Pancreas (tissue), 10 donors: ENCODE results near the gene SIK2. TPM values are rescaled to one million over a fixed set of nuclear protein-coding genes. Genes with fewer than 3 reads are reported as not detected.

Experiments
- ATAC-seq, 4 donors: fragments of 200-7000 bp; cut with Tn5 transposase; one replicate each; pipeline versions ENCODE4 v1.8.0 to v1.9.1; 2020; ENCODE audit warnings: mild to moderate bottlenecking in 4 of 4, moderate library complexity in 4 of 4
- DNase-seq, 6 donors: peaks; one replicate each; pipeline ENCODE4 v3.0.0-alpha.2; 2020
- FAIRE-seq: peaks from 2 replicates; lab custom pipeline; 2012; peaks lifted over from hg19 to GRCh38; lab: Jason Lieb, UNC
- H3K27ac ChIP-seq, 4 donors: fragments of 200-600 bp; sonication (generic); 1 replicate in 3 of 4; 2 replicates in 1 of 4; pipeline versions ENCODE4 v1.5.0 to v1.8.0; 2020
- H3K27me3 ChIP-seq, 4 donors: fragments of 200-600 bp; one replicate each; pipeline ENCODE4 v1.8.0; 2021
- H3K36me3 ChIP-seq, 3 donors: fragments of 200-600 bp; sonication (generic) in 1 of 3; one replicate each; pipeline versions ENCODE4 v1.5.0 to v1.8.0; 2020 to 2021
- H3K4me1 ChIP-seq, 3 donors: fragments of 200-600 bp; one replicate each; pipeline ENCODE4 v1.8.0; 2021
- H3K4me3 ChIP-seq, 4 donors: fragments of 200-600 bp; sonication (generic) in 2 of 4; one replicate each; pipeline versions ENCODE4 v1.5.0 to v1.8.0; 2020 to 2021
- H3K9me3 ChIP-seq, 4 donors: fragments of 200-600 bp; one replicate each; pipeline ENCODE4 v1.8.0; 2021
- CTCF ChIP-seq, 4 donors: fragments of 200-600 bp; sonication (generic) in 3 of 4; IDR thresholded peaks; one replicate each; pipeline versions ENCODE4 v1.5.0 to v1.8.0; 2021; ENCODE audit warnings: antibody characterized with exemption in 4 of 4
- WGBS, 2 donors: extraction: QIAGEN DNeasy Blood & Tissue Kit; methylation state at CpG; one replicate each; pipeline ENCODE4 v1.1.7; 2013; 5-methylcytosine and 5-hydroxymethylcytosine counted together
- intact Hi-C, 3 donors: fragments of 100-400 bp; cut with DNase I; formaldehyde crosslinking; loops; one replicate each; pipeline versions ENCODE4 v1.11.1 to v1.14.2; 2022
- polyA plus RNA-seq, 2 donors: library from polyadenylated mRNA; stranded (reverse); fragments of 200-250 nt; gene quantifications; one replicate each; pipeline ENCODE4 v1.2.3, GENCODE V29; 2013
- total RNA-seq, 6 donors: library from RNA; stranded (reverse); fragmentation: NEBNext Ultra II Directional in 4 of 6; extraction: Animal tissue kit (Norgen Biotek cat#: 25700) in 4 of 6; gene quantifications; one replicate each; pipeline versions ENCODE4 v1.2.1 to v1.2.4, GENCODE V29; 2021 to 2023
- donor health status: healthy with polysubstance abuse.
- donor health status: DM: no; HTN: no; CAD: no; lungs with moderate emphysema.
- donor health status: DM: no; HTN: no; CAD: no.
- donor health status: control.
- donor health status: control.
- donor health status: Bipolar disorder and iron deficiency.
- donor health status: DM: yes; HTN: yes; CAD: no.
- donor health status: DM: no; HTN: no; CAD: no.
- donor health status: DM: no; HTN: no; CAD: no.
- donor health status: DM: yes; HTN: yes; CAD: no.

The SIK2 gene
- total and polyA plus RNA-seq, 8 donors = 4.7 to 24.7 (median 17.5) TPM

DNA sequence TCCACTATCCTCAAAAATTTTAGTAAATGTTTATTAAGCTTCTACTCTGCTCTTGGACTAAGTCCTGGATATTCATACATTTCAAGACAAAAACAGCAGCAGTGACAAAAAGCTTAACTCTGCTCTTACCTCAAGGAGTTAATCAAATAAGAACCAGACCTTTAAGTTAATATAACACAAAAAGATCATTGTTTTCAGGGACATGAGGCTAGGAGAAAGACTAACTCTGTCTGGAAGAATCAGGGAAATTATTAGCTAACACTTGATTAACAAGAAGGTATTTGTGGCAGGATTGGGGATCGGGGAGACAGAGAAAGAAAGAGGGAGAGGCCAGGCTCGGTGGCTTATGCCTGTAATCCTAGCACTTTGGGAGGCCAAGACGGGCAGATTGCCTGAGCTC, 89.5 kb downstream of the SIK2 start:
- Histone ChIP-seq H3K27me3 (no peaks in the 10 kb centered on the region), H3K27ac (peak overlapping the region in 2 of 4 donors; percentile 26 to 56), H3K4me3 (no peak overlapping the region), H3K9me3 (no peaks in the 10 kb centered on the region), H3K36me3 (peaks cover 0 to 12% (median 0%) of the 10 kb centered on the region in 3 donors), H3K4me1 (peaks cover 10 to 24% (median 17%) of the 10 kb centered on the region in 3 donors)
- WGBS, 2 donors = 65 to 66% methylated on average over 3 of the region's 3 CpGs
- no peak for FAIRE-seq
- no peak for TF ChIP-seq CTCF (IDR thresholded peaks at IDR 0.05)
- DNase-seq = no peak
- ATAC-seq = peak in 3 of 4 donors; percentile 10 to 46 (median 30)
- intact Hi-C loops = no loop called here

DNA sequence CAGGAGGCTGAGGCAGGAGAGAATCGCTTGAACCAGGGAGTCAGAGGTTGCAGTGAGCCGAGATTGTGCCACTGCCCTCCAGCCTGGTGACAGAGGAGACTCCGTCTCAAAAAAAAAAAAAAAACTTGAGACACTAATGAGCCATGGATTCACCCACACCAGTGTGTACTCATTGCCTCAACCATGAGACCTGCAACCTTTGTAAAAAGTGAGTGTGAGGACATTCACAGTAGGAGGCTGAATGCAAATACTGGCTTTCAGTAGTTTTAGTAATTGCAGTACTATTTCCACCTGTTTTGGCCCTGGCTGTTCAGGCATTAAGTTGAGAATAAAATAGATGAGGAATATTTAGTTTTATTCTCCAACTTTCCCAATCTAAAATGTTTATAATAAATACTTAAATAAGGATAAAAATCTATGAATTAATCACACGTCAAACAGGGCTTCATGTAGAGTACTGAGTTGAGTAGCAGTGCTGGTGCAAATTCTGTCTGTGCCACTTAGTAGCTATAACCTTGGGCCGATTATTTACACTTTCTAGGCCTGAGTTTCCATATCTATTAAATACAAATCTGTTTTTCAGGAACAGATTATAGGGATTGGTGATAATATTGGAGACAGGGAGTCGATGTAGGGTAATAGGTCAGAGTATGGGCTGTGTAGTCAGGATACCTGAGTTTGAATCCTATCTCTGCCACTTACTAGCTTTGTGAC, 91.1 kb downstream of the SIK2 start:
- H3K9me3 ChIP-seq = no peaks in the 10 kb centered on the region
- H3K36me3 ChIP-seq = peaks cover 0 to 7% (median 0%) of the 10 kb centered on the region in 3 donors
- intact Hi-C loops = no loop called here
- H3K4me1 ChIP-seq = peaks cover 10 to 24% (median 17%) of the 10 kb centered on the region in 3 donors
- peak; percentile 30 to 78 (median 50) for ATAC-seq
- no peak for TF ChIP-seq CTCF (IDR thresholded peaks at IDR 0.05)
- no peak for FAIRE-seq
- H3K4me3 ChIP-seq = no peak overlapping the region
- 58 to 59% methylated on average over 6 of the region's 6 CpGs for WGBS, 2 donors
- H3K27ac ChIP-seq = peak overlapping the region in 2 of 4 donors; percentile 3 to 57
- no peaks in the 10 kb centered on the region for H3K27me3 ChIP-seq
- DNase-seq = no peak

DNA sequence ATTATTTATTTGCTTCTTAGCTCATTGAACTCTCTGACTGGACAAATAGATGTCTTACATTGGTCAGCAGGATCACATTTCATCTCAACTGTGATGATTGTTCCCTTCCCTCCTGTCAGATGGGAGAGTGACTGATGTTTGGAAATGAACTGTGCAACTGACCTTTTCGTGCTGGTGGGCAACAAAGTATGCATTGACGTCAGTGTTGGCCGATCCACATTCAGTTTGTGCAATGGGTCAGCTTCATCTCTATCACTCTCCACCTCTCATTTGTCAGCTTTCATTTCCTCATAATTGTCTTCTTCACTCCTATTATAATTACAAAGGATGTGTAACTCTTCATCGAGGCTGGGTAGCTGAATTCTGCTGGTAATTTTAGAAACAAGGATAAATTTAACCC, 92.6 kb downstream of the SIK2 start:
- FAIRE-seq = no peak
- H3K9me3 ChIP-seq = no peaks in the 10 kb centered on the region
- H3K27ac ChIP-seq = no peak overlapping the region
- no peak overlapping the region for H3K4me3 ChIP-seq
- intact Hi-C loops = no loop called here
- no peak for DNase-seq
- H3K36me3 ChIP-seq = no peaks in the 10 kb centered on the region
- H3K27me3 ChIP-seq = no peaks in the 10 kb centered on the region
- WGBS, 2 donors = 56 to 69% methylated on average over 4 of the region's 4 CpGs
- TF ChIP-seq CTCF (IDR thresholded peaks at IDR 0.05) = no peak
- H3K4me1 ChIP-seq = peaks cover 10 to 24% (median 20%) of the 10 kb centered on the region in 3 donors
- peak in 1 of 4 donors; percentile 39 for ATAC-seq

DNA sequence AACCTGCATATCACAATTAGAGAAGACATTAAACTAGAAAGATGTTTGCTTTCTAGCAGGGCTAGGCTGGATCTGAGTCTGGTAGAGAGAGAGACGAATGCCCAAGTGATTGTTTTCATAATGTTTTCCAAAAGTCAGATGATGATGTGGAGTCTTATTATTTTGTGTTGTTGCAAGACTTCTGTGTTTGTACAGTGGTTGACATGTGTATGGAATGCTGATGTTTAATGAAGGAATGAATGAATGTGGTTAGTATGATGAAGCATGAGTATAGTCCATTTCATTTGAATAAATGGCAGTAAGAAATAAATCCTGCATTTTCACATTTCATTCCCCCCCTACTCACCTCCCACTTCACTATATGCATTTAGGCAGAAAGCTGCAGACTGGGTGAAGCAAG, 94.3 kb downstream of the SIK2 start:
- H3K27ac ChIP-seq = no peak overlapping the region
- H3K4me1 ChIP-seq = peaks cover 10 to 24% (median 20%) of the 10 kb centered on the region in 3 donors
- WGBS, 2 donors = 64 to 71% methylated on average over 1 of the region's 1 CpG
- intact Hi-C loops = no loop called here
- DNase-seq (no peak), ATAC-seq (no peak), FAIRE-seq (no peak)
- no peak for TF ChIP-seq CTCF (IDR thresholded peaks at IDR 0.05)
- no peaks in the 10 kb centered on the region for H3K9me3 ChIP-seq
- no peaks in the 10 kb centered on the region for H3K27me3 ChIP-seq
- no peak overlapping the region for H3K4me3 ChIP-seq
- H3K36me3 ChIP-seq = no peaks in the 10 kb centered on the region

GRCh38 chr11:111697933-111698371, 95.7 kb downstream of the SIK2 start:
- ATAC-seq (no peak), FAIRE-seq (no peak), DNase-seq (no peak)
- Histone ChIP-seq H3K4me3 (no peak overlapping the region), H3K9me3 (no peaks in the 10 kb centered on the region), H3K36me3 (no peaks in the 10 kb centered on the region), H3K27ac (no peak overlapping the region), H3K27me3 (no peaks in the 10 kb centered on the region), H3K4me1 (peaks cover 14 to 24% (median 20%) of the 10 kb centered on the region in 3 donors)
- intact Hi-C loops = no loop called here
- TF ChIP-seq CTCF (IDR thresholded peaks at IDR 0.05) = no peak
- 86 to 97% methylated on average over 1 of the region's 1 CpG for WGBS, 2 donors
